Coronary artery (tissue), 2 donors: Measurements from ENCODE around the gene P2RY2.

Experiments used
- DNase-seq: peaks from one replicate; pipeline ENCODE4 v3.0.0-alpha.2; 2017; ENCODE audit warnings: low spot score
- H3K27ac ChIP-seq, 2 donors: fragments of 200-600 bp; sonication (generic); one replicate each; pipeline ENCODE4 v1.5.1; 2016 to 2019
- H3K4me3 ChIP-seq: fragments of 200-600 bp; sonication (generic); 2 replicates; pipeline ENCODE4 v1.5.1; 2016; ENCODE audit warnings: mild to moderate bottlenecking, moderate library complexity
- TF ChIP-seq, protein P1 (sequence below): fragments of 200-600 bp; sonication (generic); IDR thresholded peaks from one replicate; pipeline ENCODE4 v1.5.1; 2019; ENCODE audit warnings: antibody characterized with exemption

P2RY2 gene

DNA sequence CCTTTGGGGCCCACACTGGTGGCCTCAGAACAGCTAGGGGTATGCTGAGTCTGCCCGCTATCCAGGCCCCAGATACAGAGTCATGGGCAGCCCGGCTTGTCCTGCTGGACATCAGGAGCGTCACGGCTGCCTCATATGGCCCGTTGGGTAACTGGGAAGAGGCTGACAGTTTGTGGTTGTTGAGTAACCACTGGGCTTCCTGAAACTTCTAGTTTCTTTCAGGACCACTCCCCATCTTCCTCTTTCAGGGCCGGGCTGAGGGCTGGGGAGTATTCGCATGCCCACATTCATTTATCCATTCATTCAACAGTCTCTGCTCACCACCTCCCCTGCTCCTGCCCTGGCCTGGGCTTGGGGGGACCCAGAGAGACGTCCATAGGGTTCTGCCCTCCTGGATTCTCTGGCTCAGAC, 13.4 kb upstream of the P2RY2 start:
- H3K27ac ChIP-seq = no peak overlapping the region
- peak; percentile 72 for DNase-seq
- TF ChIP-seq, protein P1, sequence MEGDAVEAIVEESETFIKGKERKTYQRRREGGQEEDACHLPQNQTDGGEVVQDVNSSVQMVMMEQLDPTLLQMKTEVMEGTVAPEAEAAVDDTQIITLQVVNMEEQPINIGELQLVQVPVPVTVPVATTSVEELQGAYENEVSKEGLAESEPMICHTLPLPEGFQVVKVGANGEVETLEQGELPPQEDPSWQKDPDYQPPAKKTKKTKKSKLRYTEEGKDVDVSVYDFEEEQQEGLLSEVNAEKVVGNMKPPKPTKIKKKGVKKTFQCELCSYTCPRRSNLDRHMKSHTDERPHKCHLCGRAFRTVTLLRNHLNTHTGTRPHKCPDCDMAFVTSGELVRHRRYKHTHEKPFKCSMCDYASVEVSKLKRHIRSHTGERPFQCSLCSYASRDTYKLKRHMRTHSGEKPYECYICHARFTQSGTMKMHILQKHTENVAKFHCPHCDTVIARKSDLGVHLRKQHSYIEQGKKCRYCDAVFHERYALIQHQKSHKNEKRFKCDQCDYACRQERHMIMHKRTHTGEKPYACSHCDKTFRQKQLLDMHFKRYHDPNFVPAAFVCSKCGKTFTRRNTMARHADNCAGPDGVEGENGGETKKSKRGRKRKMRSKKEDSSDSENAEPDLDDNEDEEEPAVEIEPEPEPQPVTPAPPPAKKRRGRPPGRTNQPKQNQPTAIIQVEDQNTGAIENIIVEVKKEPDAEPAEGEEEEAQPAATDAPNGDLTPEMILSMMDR = no peak
- no peak overlapping the region for H3K4me3 ChIP-seq

DNA sequence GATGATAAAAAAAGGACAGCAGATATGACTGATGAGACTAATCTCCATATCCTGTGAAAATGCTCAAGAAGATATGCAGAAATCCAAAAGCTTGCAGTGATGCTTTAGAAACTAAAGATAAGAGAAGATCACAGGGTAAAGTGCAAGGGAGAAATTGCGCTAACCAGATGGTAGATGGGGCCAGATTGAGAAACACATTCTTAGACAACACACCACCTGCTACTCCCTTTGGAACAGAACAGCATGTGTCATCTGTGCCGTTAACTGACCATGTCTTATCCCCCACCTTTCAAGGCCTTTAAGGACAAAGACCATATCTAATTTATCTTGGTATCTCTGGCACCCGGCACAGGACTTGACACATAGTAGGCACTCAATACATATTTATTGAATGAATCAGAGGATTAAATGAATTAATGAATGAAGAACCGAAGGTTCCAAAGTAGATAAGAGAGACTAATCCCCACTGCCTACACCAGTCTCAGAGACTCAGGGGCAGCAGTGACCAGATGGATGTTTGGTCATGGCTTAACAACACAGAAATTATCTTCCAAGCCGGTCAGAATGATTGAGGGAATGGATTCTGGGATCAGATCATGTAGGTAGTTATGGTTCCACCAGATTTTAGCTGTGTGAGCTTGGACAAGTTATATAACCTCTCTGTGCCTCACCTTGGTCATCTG, 12.3 kb upstream of the P2RY2 start:
- DNase-seq = no peak
- TF ChIP-seq, protein P1 = no peak
- no peak overlapping the region for H3K27ac ChIP-seq

DNA sequence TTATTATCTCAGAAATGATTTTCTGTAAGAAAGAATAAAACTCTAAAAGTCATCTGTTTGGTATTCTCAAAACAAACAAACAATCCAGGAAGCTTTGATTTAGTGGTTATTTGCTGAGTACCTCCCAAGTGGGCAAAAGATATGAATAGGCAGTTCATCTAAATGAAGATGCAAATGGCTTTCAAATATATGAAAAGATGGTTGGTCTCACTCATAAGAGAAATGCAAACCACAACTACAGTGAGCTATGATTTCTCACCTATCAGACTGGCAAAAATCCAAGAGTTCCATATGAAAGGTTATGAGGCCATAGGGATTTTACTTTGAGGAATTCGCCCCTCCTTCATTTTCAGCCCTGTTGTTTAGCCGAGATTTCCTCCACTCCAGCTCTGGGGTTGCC, 11.3 kb upstream of the P2RY2 start:
- DNase-seq = no peak
- H3K27ac ChIP-seq = no peak overlapping the region
- TF ChIP-seq, protein P1 = no peak

More for the DNA sequence above, 12.3 kb upstream of the P2RY2 start:
- no peak overlapping the region for H3K4me3 ChIP-seq

DNA sequence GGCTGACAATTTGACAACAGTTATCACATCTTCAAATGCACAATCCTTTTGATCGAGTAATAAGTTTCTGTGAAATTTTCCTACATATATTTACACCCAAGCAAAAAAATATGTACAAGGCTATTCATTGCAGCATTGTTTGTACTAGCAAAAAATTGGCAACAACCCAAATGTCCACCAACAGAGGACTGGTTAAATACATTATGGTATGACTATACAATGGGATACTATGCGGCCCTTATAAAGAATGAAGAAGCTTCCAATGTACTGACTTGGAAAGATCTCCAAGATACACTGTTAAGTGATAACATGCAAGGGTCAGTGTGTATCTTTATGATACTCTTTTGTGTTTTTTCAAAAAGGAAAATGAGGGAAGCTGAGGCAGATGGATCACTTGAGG, 8.2 kb upstream of the P2RY2 start:
- TF ChIP-seq, protein P1 = no peak
- DNase-seq = no peak
- Histone ChIP-seq H3K27ac (no peak overlapping the region), H3K4me3 (no peak overlapping the region)

More for the DNA sequence above, 11.3 kb upstream of the P2RY2 start:
- H3K4me3 ChIP-seq = no peak overlapping the region

DNA sequence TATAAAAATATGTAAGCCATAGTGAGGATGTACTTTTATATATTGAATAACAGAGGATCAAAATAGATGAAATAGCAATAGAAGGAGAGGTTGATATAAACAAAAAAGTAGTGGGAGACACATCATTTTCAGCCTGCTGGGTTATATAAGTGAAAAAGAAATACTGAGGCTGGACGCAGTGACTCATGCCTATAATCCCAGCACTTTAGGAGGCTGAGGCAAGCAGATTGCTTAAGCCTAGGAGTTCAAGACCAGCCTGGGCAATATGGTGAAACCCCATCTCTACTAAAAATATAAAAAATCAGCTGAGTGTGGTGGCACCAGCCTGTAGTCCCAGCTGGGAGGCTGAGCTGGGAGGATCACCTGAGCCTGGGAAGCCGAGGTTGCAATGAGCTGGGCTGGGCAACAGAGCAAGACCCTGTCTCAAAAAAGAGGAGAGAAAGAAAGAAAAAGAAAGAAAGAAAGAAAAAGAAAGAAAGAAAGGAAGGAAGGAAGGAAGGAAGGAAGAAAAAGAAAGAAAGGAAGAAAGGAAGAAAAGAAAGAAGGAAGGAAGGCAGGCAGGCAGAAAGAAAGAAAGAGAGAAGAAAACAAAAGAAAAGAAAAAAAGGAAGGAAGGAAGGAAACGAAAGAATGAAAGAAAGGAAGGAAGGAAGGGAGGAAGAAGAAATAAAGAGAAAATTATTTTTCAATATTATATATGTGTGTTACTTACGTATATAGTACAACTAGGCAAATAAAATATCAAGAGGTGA, 7.0 kb upstream of the P2RY2 start:
- no peak for DNase-seq
- TF ChIP-seq, protein P1 = no peak
- H3K4me3 ChIP-seq = no peak overlapping the region
- no peak overlapping the region for H3K27ac ChIP-seq

DNA sequence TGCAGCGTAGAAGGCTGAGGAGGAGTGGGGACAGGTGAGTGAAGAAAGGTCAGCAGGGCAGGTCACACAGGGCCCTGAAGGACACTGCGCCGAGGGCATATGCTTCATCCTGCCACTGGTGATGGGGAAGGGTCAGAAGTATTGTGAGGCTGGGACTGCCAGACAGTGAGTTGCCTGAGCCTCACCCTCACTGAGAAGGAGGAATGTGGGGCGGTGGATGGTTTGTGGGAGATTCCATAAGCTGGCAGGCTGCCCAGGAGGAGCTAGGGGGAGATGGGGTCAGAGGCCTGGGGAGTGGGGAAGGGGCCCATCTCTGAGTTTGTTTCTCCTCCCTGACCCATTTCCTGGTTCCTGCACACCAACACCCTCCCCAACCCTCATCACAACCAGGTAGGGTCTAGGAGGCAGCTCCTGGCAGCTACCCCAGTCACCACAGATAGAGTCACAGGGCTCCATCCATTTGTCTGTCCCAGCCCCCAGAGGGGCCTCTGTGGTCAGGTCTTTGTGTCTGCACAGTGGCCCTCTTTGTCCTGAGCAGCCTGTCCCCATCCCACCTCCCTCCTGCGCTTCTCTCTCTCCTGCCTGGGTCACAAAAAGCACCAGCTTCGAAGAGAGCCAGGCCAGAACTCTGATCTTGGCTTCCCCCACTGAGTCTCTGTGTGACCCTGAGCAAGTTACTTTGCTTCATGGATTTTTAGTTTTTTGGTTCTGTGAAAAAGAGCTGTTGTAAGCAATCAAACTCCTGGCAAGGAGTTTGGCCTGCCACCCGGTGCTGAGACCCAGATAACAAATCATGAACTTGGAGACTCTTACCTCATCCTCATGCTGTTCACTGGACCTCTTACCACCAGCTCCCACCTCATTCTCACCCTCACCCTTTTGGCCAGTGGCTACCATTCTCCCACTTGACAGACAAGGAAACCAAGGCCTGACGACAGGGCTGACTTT, 4.6 kb upstream of the P2RY2 start:
- no peak overlapping the region for H3K4me3 ChIP-seq

More for the DNA sequence above, 4.6 kb upstream of the P2RY2 start:
- no peak for DNase-seq
- TF ChIP-seq, protein P1 = no peak
- H3K27ac ChIP-seq = no peak overlapping the region
